GM12801 (cell line): ENCODE data around the gene RPIA.
A peak's percentile ranks its signal among the peaks of the same experiment; 100 is the strongest.

Experiments
- CTCF ChIP-seq: IDR thresholded peaks from one replicate; pipeline ENCODE4 v1.5.1; 2011; ENCODE audit warnings: control low read depth; ENCODE audit not compliant: insufficient read length; ENCODE audit errors: extremely low read depth

The RPIA gene

GRCh38 chr2:88671786-88672427 lies 19.6 kb upstream of the RPIA start:
- peak; percentile 45 for TF ChIP-seq CTCF

- no peak for TF ChIP-seq CTCF
Observed at GRCh38 chr2:88673363-88673762, 18.1 kb upstream of the RPIA start.

GRCh38 chr2:88680266-88680902 lies 11.1 kb upstream of the RPIA start:
- no peak for TF ChIP-seq CTCF

- TF ChIP-seq CTCF: no peak
Observed at GRCh38 chr2:88680916-88681315, 10.6 kb upstream of the RPIA start.

- no peak for TF ChIP-seq CTCF
Observed at GRCh38 chr2:88683160-88684021, 8.1 kb upstream of the RPIA start.

GRCh38 chr2:88684519-88684918 lies 7.0 kb upstream of the RPIA start:
- no peak for TF ChIP-seq CTCF

GRCh38 chr2:88686320-88686719 lies 5.2 kb upstream of the RPIA start:
- TF ChIP-seq CTCF: no peak
